HG03095 (cell line): ENCODE data around the gene AMPH.

Experiments used
- ATAC-seq: cut with Tn5 transposase; IDR thresholded peaks from one replicate; pipeline ENCODE4 v1.9.1; 2021; ENCODE audit warnings: moderate library complexity; ENCODE audit not compliant: unreplicated experiment

Gene AMPH

DNA sequence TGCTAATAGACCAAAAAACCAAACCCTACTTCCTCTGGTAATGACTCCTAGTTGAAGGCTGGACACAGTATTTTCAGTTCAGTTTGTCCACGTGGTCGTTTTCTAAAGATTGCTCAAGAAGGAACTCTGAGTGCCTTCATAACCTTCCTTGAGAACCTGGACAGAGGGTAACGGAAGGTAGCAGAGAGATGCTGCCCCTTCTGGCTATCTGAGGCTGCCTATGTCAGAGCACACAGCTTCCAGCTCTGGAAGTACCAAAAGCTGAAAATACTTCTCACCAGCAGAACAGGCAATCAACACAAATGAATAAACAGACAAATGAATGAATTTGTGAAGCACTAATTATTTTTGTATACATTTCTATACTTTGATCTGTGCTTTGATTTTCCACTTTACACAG lies 85.2 kb downstream of the AMPH start:
- no peak for ATAC-seq

DNA sequence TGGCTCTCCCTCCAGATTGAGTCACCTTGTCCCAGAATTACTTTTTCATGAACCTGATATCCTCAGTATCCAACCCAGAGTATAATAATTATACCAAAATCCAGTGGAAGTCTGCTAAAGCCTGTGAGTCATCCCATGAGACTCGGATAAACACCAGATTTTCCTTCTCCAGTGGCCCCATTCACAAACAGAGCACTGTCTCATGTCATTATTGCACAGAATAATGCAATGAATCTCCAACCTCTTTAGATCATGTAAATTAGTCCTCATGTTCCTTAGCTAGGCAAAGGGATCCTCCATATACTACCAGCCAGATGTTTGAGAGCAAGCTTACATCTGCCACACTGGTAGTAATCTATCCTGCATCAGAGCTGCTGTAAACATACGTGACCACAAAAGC lies 89.0 kb downstream of the AMPH start:
- no peak for ATAC-seq

DNA sequence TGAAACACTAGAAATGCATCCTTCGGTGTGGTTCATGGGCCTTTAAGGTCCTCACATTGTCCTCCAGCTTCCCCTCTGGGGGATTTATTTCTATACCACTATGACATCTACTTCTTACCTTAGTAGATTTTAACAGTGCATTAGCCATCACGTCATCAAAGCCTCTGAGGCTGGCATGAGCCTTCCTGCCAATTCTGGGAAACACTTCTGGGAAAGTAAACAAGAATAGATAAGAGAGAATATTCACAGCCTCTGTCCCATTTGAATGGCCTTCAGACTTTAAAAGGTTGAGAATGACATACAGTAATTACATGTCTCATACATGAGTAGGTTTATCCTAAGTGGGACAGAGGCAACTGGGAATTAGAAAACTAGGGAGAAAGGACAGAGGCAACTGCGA lies 89.7 kb downstream of the AMPH start:
- ATAC-seq: no peak

DNA sequence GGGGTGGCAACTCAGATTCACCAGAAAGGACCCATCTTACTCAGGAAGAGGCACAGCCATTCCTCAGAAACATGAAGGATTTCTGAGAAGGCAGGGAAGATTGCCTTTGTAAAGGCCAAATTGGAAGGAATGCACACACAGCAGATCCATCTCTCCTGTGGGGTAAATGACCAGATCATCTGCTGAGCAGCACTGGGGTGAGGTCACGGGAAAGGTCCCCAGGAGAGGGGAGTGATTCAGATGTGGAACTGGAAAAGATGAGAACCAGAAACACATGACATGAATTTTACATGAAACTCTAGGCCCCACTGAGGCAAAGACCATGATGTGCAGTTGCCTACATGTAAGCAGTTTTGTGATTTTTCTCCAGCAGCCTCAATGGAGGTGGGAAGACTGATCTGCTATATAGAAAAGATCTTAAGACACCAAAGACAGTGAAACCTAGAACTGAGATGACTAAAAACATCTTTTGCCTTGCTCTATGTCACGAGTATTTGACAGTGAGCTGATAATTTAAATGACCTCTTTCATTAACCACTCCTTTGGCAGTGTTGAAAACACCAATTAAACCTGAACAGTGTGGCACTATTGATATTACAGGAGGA lies 91.6 kb downstream of the AMPH start:
- no peak for ATAC-seq

DNA sequence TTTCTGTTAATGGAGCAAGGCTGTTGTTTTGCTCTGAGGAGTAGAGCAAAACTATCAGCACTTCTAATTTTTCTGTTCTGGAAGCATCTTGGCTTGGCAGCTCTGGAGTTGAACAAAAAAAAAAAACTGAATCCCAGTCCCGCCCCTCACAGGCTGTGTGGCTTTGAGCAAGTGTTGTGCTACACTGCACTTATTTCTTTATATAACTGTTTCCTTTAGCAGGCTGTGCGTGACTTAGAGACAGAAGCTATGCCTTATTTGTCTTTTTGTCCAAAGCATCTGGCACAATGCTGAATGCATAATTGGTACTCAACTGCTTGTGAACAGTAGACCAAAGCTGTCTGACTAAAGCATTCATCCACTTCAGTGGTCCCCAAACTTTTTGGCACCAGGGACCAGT lies 96.1 kb downstream of the AMPH start:
- ATAC-seq: no peak

DNA sequence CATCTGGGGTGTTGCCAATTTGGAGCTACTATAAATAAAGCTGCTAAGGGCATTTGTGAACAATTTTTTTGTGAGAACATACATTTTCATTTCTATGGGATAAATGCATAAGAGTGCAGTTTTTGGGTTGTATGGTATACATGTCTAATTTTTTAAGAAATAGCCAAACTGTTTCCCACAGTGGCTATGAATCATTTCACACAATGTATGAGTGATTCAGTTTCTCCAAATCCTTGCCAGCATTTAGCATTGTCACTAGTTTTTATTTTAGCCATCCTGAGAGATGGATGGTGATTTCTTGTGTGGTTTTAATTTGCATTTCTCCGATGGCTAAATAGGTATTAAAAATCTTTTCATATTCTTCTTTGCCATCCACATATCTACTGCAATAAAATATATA lies 105.3 kb downstream of the AMPH start:
- no peak for ATAC-seq

DNA sequence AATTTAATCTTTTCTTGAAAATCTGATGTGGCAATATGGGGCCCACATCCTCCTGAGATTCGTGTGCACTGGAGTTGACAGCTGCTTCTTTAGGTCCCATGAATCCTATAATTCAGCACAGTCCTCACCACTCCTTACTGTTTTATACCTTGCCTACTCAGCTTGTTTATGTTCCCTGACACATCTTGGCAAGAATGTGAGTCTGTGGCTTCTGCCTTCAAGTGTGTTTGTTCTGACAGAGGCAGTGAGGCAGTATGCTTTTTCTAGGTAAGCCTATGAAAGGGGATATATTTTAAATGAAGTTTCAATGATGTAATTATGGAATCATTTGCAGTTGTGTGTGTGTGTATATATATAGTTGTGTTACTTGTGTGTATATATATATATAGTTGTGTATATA lies 106.4 kb downstream of the AMPH start:
- no peak for ATAC-seq

DNA sequence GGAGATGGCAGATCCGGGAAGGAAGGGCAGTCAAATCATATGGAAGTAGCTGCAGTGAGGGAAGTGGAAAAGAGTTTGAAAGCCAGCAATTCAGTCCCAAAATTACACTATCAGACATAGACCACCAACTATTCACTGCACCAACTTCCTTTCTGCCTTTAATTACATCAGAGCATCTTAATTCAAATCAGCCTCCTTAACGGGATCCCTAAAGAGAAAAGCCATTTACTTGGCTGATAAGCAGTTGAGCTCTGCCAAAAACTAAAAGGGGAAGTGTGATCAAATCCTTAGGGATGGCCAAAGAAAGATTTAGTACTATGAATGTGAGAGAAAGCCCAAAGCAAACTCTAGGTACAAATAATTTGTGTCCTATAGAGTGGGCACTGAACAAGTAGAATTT lies 110.4 kb downstream of the AMPH start:
- no peak for ATAC-seq

DNA sequence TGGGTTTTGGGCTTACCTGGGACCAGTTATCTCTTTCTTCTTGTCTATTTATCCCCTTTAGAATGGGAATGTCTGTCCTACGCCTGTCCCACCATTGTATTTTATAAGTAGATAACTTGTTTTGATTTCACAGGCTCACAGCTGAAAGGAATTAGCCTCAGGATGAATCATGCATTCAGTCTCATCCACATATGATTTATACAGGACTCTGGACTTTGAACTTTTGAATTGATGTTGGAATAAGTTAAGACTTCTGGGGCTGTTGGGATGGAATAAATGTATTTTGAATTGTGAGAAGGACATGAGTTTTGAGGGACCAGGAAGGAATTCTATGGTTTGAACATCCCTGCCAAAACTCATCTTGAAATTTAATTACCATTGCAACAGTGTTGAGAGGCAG lies 112.6 kb downstream of the AMPH start:
- ATAC-seq: no peak

DNA sequence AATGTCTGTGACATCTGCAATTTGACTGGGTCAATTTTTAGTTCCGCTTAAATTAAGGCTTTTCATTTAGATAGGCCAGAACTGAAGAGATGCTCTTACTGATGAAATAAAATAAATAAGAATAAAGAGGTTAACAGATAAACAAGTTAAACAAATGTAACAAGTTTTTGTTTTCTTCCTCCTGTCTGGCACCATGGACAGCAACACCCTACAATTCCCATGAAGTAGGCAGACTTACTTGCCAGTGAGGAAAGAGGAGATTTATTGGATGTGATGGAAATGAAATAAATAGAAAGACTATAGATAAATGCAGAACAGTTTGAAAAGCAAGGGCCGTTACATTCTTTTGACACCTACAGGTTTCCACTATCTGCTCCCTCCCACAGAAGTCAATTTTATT lies 118.5 kb downstream of the AMPH start:
- ATAC-seq: no peak

DNA sequence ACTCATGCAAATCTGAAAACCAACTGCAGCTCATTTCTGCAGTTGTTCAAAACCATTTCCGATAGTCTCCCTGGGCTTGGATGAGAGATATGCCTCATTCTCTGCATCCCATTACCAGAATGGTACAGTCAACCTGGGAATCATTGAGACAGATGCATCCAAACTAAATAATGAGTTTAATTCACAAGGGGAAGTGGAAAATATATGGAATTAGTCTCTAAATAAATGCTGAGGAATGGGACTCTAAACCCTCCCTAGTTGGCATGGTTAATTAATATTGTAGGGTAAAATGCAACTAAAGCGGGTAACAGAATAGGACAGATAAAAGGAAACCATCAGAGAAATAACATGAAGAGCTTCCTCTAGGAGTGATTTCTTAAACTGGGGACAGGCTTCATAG lies 118.9 kb downstream of the AMPH start:
- no peak for ATAC-seq

DNA sequence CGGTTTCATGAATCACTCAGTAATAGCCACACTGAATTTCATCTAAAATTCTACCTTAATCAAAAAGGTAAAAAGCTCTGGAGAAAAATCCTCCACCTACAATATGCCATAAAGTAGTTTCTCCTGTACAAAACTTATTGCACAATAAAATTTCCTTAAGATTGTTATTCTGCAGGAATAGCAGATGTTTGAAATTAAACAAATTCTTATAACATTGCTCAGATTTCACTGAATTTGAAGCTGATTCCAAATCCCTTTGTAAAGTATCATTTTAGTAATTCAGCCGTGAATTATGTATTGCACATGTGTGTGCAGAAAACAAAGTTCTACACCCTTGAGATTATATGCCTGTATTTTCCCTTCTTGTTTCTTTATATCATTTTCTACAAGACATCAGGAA lies 123.8 kb downstream of the AMPH start:
- no peak for ATAC-seq

DNA sequence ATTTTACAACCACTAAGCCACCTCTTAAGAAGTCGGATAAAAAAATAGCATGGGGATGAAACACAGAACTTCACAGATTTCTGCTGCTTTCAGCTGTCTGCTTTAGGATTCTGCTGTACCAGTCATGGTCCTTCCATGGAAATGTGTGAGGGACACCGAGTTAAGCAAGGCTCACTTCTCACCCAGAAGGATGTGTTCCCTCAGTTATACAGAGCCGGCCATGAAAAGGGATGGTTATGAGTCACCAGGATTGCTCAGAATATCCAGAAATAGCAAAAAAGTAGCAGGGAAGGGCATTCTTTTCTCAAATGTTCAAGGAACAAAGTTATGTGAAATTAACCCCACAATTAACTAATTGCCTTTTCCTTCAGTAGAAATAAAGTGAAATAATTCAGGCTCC lies 124.4 kb downstream of the AMPH start:
- ATAC-seq: no peak

DNA sequence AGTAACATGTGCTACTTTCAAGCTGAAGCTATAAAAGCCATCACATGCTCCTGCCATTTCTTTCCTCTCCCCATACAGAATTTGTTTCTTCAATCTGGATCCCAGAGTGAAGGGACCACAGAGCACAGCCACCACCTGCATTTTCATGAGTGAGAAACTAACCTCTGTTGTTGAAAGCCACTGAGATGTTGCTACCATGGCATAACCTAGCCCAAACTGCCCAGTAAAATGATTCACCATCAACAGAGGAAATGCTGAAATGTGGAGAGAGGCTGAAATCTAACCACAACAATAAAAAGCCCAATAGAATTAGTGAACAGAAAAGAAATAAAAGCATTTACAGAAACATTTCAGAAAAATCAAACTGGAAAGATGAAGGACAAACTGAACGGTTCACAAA lies 125.2 kb downstream of the AMPH start:
- ATAC-seq: no peak

DNA sequence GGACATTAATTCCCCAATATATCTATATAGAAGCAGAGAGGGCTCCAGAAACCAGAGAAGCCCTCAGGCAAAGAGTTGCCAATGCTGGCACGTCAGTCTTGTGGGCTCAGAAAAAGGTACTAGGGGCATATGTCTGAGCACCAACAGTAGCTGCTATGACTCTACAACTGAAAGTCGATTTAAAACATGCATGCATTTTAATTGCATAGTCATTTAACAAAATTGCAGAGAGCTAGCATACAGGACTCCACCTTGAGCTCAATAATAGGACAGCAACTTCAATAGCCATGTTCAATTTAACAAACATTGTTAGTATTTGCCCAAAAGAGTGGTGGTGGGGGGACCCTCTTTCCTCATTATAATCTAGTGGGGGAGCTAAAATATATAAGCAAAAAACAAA lies 126.5 kb downstream of the AMPH start:
- ATAC-seq: no peak

DNA sequence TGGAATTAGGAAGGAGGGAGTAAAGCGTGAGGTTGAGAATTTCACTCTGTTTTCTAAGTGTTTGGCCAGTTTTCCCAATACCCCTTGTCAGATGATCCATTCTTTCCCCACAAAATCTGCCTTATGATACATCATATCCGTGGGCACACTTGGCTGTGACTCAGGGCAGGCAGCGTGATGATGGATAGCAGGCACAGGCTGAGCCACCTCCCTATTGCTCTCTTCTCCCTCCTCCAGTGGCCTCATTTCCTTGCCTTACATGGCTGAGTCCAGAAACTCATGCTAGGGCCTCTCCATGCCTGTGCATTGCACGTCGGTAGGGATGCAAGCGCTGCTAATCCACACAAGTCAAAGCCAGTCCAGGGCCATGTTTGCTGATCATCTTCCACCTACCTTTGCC lies 128.3 kb downstream of the AMPH start:
- ATAC-seq: no peak

DNA sequence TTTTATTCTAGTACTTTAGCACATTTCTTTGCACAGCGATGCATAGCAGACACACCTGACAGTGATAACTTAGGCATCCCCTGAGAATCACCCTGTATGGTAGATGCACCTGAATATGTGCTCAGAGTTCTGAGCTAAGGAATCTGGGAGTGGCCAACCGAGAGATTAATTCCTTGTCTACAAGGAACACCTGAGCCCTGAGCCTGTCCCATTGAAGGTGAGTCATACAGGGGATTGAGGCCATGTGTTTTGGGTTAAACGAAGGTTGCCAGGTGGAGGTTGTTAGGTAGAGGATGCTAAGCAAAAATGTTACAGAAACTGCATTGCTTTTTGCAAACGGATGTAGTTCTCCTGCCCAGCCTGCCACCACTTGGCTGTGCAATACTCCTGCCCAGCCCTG lies 128.9 kb downstream of the AMPH start:
- no peak for ATAC-seq

DNA sequence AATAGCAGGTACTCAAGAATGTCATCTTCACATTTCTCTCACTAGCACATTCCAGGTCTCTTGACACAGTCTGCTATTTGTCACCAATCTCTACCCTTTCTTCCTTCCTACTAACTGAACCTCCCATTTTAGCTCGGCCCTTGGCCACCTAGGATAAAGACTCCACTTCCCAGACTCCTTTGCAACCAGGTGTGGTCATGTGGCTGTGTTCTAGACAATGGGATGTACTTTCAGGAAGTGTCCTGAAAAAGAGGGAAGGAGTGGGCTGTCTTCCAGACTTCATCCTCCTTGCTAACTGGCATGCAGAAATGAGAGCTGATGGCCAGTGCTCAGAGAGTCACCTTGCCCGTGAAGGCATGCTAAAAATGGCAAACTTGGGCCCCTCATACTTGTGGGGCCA lies 139.2 kb downstream of the AMPH start:
- no peak for ATAC-seq

DNA sequence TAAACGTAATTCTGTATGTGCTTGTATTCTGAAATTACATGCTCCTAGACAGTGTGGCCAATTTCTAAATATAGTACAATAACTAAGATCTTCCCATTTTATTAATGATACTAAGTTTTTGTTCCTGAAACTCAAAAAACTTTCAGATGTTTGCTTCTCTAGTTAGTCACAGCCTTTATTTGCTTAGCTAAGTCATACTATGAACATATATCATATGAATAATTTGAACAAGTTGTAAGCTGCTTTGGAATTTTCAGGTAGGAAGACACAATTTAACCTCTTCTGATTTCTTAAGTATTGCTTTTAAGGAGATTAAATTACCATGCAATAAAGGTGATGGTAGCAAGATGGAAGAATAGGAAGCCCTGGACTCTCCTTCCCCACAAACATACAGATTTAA lies 148.7 kb downstream of the AMPH start:
- ATAC-seq: no peak

DNA sequence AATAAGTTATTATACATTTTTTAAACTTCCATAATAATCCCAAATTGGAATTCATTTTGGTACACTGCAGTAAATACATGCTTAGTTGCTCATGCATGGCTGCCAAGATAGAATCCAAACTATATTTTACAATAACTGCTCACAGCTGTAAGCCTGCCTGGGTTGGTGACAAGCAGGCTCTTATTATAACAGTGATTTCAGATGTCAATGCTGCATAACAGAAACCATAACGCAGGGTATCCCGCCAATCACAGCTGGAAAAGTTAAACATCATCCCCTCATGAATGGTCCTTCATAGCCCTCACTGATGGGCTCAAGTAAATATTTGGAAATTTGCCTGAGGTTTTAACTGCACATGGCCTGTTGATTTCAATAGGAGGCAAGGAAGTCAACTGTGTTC lies 149.8 kb downstream of the AMPH start:
- no peak for ATAC-seq

DNA sequence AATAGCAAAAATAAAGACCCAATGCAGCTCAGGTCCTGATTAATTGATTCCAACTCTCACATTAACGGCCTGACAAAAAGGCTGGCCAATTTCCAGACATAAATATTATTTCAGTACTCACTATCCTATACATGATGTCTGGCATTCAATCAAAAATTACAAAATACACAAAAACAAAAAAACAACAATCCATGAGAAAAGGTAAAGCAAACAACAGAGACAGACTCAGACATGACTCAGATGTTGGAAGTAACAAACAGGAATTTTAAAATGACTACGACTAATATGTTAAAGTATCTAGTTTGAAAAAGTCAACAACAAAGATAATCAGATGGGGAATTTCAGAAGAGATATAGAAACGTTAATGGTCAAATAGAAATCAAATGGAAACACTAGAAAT lies 152.8 kb downstream of the AMPH start:
- no peak for ATAC-seq

DNA sequence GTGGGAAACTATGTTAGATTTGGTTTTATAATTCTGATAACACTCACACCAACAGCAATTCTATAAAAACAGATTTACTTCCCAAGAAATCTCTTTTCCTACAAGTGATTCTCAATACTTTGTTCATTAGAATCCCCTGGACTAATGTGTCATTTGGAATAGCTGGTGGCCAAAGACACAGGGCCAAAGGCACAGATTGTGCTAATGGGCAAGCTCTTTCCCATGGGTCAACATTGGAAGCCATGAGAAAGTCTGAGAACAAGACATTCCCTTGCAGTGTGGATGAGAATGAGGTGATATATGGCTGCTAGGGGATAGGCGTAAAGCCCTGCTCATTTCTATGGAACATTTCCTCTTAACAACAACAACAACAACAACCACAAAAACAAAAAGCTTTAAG lies 153.8 kb downstream of the AMPH start:
- ATAC-seq: no peak

DNA sequence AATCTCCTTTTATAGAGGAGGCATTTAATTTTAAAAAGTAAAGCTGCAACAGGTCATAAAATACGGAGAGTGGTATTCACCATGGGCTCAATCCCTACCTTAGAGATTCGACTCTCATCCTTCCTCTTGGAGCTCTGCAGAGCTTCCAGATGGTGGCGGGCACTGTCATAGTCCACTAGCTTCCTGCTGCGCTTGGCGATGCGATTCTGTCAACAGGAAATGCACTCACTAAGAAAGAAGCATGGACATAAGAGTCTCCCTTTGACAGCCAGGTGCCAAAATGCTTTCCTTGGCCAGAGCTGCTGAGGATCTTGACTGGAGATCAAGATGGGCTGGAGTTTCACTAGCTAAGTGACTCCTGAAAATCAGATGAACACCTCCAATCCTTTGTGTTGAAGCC lies 154.4 kb downstream of the AMPH start:
- no peak for ATAC-seq

DNA sequence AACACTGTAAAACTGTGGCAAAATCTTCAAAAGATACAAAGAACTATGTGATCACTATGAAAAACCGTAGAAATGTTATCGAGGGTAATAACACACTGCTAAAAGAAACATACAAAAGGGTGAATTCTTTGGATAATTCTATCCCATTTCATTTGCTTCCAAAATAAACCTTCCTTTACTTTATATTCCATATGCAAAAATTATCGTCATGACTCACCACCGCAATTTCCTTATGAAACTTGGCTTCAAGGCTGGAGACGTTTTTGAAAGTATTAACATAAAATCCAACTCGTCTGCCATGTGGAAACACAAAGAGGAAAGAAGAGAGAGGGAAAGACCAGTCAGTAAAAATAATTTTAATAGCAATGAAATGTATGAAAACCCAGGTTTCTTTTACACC lies 165.2 kb downstream of the AMPH start:
- ATAC-seq: no peak
